ENCODE data around the gene KRT80.
"Not testable (repeated sequence)": the region's sequence is repeated elsewhere in the genome, so short reads cannot be mapped to it uniquely, and the experiment has no call there.

The KRT80 gene

DNA sequence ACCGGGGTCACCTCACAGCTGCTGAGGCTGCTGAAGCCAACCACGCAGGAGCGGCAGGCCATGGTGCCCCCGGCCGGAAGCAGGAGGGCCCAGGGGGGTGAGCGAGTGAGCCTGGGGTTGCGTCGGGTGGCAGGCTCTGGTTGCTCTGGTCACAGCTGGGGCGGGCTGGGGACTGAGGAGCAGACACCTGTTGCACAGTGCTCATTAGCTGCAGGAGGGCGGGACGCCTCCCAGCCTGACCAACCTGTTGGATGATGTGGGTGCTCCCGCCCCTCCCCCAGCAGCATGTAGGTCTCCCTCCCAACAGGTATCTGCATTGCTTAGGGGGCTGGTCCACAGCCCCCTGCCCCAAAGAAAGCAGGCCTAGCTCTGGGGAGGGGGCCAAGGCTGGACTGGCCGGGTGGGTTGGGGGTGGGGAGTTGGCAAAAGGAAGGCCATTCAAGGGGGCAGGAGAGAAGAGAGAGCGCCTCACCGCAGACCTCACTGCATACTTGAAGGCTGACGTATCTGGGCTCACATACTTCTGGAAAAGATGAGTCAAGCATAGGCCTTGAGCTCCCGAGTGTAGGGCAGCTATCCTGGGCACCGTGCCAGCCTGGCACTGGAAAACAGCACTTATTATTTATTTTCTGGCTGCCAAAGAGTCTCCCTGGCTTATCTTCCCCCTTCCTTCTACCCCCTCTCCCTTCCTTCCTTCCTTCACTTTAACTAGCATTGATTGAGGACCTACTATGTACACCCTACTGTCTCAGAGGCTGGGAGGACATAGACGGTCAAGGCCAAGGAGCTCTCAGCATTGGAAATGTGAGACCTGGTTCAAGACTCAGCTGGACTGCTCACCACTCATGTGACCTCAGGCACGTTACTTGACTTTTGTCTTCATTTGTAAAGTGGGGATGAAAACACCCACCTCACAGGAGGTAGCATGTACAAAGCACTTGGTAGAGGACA, at the start of gene KRT80:
TSS of gene KRT80 (minus strand) at position 174 of the 951 bp plus-strand sequence. CDS start at position 62, 112 bp downstream.
- Histone ChIP-seq H3K4me1 (ENCODE audit: insufficient read depth, low read length) (peaks cover 25% of the 10 kb centered on the region), H3K36me3 (ENCODE audit: insufficient read depth, low read length) (no peaks in the 10 kb centered on the region), H3K9me3 (ENCODE audit: control insufficient read depth, insufficient read depth, low read length) (no peaks in the 10 kb centered on the region), H3K9ac (ENCODE audit: low read depth, low read length) (no peak within 1 kb of the TSS)

DNA sequence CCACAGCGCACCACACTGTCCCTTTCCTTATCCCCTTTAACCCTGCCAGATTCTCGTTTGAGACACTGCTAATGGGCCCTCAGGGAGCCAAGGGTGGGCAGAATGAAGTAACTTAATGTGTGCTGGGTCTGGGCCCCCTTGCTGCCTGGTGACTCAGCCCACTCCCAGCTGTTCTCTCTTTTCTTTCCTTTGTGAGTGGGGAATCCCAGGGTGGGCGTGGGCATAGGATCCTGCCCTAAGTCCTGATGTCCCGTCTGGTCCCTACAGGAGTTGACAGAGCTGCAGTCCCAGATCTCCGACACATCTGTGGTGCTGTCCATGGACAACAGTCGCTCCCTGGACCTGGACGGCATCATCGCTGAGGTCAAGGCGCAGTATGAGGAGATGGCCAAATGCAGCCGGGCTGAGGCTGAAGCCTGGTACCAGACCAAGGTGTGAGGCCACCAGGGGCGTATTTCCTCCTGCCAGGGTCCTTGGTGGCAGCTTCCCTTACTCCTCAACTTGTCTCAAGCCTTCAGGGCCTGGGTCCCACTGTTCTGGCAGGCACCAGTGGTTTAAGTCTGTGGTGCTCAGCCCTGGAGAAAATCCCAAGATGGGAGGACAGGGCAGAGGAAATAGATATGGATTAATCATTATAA, 49.5 kb upstream of the KRT80 start:
- no peak overlapping the region for H3K9ac ChIP-seq (ENCODE audit: low read depth, low read length)
- H3K36me3 ChIP-seq (ENCODE audit: insufficient read depth, low read length): no peaks in the 10 kb centered on the region
- H3K4me1 ChIP-seq (ENCODE audit: insufficient read depth, low read length): peaks cover 26% of the 10 kb centered on the region; the same call in 1 of the 2 replicates

DNA sequence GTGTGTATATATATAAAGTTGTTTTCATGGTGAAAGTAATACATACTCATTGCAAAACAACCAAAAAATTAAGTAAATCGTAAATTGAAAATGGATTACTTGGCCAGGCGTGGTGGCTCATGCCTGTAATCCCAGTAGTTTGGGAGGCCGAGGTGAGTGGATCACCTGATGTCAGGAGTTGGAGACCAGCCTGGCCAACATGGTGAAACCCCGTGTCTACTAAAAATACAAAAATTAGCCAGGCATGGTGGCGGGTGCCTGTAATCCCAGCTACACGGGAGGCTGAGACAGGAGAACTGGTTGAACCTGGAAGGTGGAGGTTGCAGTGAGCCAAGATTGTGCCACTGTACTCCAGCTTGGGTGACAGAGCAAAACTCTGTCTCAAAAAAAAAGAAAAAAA, 48.4 kb upstream of the KRT80 start:
- H3K9me3 ChIP-seq (ENCODE audit: control insufficient read depth, insufficient read depth, low read length); H3K36me3 ChIP-seq (ENCODE audit: insufficient read depth, low read length); H3K9ac ChIP-seq (ENCODE audit: low read depth, low read length): not testable (repeated sequence)
- peaks cover 20% of the 10 kb centered on the region; the same call in 1 of the 2 replicates for H3K4me1 ChIP-seq (ENCODE audit: insufficient read depth, low read length)

More for the DNA sequence above, 49.5 kb upstream of the KRT80 start:
- no peaks in the 10 kb centered on the region for H3K9me3 ChIP-seq (ENCODE audit: control insufficient read depth, insufficient read depth, low read length)

DNA sequence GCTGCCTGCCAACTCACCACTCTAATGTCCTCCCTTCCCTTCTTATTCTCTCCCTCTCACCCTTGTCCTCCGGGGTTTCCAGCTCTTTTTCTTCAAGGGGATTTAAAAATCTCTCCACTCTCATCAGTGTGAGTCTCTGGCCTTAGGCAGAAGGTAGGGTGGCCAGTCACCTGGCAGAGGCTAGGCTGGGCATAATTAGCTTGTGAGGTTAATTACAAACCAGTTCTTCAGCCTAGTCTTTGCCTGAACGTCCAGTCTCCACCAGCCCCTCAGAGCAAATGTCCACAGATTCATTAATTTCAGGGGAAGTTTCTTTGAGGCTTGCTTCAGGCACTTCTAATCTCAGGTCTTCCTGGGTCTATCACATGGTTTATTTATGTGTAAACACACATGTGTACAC, 48.0 kb upstream of the KRT80 start:
- Histone ChIP-seq H3K9ac (ENCODE audit: low read depth, low read length) (no peak overlapping the region), H3K36me3 (ENCODE audit: insufficient read depth, low read length) (no peaks in the 10 kb centered on the region), H3K9me3 (ENCODE audit: control insufficient read depth, insufficient read depth, low read length) (no peaks in the 10 kb centered on the region), H3K4me1 (ENCODE audit: insufficient read depth, low read length) (peaks cover 20% of the 10 kb centered on the region; the same call in 1 of the 2 replicates)

DNA sequence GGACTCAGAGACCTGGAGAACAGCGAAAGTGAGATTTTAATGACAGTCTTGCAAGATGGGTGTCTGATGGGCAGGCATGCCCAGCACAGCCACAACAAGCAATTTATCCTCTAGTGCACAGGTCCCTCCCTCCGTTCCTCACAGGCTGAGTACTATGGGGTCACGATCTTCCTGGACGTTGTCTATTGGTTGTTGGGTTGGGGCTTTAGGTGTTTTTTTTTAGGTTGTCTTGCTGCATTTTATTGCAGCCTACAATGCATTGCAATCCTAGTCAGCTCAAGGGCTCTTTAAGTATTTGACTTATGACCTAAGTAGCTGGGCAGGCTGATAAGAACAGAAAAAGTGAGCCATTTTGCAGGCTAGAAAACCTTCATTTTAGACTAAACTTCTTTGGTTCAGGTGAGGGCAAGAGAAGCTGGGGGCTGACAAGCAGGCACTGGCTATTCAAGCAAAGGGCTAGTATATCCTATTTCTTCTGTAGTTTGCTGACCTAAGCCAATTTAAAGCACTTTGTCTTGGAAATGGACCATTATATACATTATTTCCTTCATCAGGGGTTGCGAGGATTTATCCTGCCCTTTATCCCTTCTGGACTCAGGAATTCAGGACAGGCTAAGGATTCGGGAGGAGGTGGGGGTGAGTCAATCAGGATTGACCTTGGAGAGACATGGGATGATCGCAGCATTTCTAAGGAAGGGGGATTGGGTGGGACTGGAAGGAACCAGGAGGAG, 47.3 kb upstream of the KRT80 start:
- Histone ChIP-seq H3K4me1 (ENCODE audit: insufficient read depth, low read length) (peaks cover 14% of the 10 kb centered on the region; the same call in 1 of the 2 replicates), H3K36me3 (ENCODE audit: insufficient read depth, low read length) (no peaks in the 10 kb centered on the region), H3K9ac (ENCODE audit: low read depth, low read length) (no peak overlapping the region), H3K9me3 (ENCODE audit: control insufficient read depth, insufficient read depth, low read length) (no peaks in the 10 kb centered on the region)

DNA sequence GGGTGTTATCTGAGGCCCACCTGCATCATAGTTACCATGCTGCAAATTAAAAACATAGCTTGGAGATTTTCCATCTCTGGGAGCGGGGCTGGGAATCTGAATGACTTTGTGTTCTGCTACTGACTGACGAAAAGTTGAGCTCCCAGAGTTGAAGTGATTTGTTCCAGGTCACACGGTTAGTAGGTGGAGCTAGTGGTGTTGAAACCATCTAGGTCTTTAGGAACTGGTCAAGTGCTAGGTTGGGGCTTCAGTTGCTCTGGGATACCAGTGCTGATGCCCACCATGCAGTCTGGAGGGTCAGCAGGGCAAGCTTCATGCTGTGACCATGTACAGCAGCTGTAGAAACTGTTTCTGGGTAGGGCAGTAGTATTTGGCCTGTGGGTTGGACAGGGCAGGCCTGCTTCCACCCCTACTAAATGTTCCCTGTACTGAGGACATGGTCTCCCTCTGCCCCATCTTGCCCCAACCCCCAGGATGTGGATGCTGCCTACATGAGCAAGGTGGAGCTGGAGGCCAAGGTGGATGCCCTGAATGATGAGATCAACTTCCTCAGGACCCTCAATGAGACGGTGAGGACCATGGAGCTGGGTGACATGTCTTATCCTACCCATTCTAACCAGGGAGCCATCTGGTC, 46.5 kb upstream of the KRT80 start:
- Histone ChIP-seq H3K4me1 (ENCODE audit: insufficient read depth, low read length) (peaks cover 9% of the 10 kb centered on the region; the same call in 1 of the 2 replicates), H3K36me3 (ENCODE audit: insufficient read depth, low read length) (no peaks in the 10 kb centered on the region), H3K9ac (ENCODE audit: low read depth, low read length) (no peak overlapping the region), H3K9me3 (ENCODE audit: control insufficient read depth, insufficient read depth, low read length) (no peaks in the 10 kb centered on the region)

DNA sequence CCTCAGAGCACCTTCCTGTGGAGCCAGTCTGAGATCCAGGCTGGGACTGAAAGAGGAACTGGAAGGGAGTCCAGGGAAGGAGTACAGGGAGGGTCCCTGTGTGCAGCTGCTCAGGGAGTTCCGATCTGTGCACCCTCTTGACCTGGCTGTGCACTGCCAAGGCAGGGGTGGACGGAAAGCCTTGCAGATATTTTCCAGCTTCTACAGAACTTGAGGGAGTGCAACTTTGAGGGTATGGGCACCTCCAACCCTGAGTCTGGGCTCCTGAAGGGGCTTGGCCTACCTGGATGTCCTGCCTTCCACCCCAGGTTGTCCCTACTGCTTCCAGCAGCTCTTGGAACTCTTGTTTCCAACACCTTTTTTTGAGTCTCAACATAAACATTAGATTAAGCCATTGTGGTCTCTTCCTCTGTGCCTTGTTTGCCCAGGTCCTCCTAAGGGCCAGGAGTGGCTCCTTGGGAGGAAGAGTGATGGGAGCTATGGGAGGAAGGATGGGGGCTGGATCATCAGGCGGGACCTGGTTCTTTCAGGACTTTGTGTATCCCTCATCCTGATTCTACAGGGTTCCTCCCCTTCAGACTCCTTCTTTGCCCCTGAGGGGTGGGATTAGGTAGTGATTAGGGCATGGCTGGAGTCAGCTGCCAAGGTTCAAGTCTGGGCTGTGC, 44.7 kb upstream of the KRT80 start:
- peaks cover 18% of the 10 kb centered on the region; the same call in 1 of the 2 replicates for H3K4me1 ChIP-seq (ENCODE audit: insufficient read depth, low read length)
- no peaks in the 10 kb centered on the region for H3K9me3 ChIP-seq (ENCODE audit: control insufficient read depth, insufficient read depth, low read length)
- H3K36me3 ChIP-seq (ENCODE audit: insufficient read depth, low read length): no peaks in the 10 kb centered on the region
- no peak overlapping the region for H3K9ac ChIP-seq (ENCODE audit: low read depth, low read length)

DNA sequence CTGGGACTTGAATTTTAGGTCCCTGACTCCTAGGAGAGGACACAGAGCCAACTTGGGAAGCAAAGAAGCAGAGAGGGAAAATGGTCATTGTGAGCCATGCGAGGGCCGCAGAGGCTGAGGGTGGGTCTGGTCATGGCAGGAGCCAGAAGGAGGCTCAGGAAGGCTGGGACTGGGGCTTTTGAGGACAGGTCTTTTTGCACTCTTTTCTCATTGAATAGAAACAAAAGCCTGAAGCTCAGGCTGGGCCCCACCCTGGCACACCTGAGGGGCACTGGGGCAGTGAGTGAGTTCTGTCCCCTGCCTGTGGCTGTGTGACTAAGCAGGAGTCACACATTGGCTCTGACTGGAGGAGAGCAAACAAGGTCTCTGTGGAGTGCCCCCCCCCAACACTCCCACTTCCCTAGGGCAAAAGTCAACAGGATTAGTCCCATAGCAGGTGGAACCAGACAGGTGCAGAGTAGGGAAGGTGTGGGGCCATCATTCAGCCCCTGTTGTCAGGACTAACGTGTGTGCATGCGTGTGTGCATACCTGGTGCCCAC, 44.1 kb upstream of the KRT80 start:
- H3K36me3 ChIP-seq (ENCODE audit: insufficient read depth, low read length): no peaks in the 10 kb centered on the region
- H3K4me1 ChIP-seq (ENCODE audit: insufficient read depth, low read length): peaks cover 20% of the 10 kb centered on the region
- H3K9ac ChIP-seq (ENCODE audit: low read depth, low read length): no peak overlapping the region
- no peaks in the 10 kb centered on the region for H3K9me3 ChIP-seq (ENCODE audit: control insufficient read depth, insufficient read depth, low read length)

DNA sequence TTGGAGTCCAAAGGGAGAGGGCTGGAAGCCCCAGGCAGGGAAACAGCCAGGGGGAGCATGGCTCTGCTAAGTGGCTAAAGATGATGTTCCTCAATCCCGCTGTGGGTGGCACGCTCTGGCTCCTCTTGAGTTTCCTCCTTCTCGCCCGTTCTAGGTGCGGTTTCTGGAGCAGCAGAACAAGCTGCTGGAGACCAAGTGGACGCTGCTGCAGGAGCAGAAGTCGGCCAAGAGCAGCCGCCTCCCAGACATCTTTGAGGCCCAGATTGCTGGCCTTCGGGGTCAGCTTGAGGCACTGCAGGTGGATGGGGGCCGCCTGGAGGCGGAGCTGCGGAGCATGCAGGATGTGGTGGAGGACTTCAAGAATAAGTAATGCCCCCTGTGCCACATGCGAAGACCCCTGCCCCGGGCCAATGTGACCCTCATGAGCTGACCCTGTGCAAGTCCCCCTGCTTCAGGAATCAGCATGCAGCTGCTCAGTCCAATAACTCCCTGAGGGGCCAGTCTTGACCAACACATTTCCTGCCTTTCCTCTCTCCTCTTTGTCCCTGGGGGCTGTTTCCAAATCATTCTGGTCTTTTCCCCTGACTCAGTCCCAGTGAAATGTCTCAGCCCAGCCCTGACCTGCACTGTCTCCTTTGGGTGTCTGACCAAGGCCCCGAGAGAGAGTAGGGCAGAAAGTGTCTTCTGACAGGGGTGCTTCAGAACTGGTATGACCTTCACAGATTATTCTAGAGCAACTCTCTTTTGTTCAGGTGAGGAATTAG, 43.4 kb upstream of the KRT80 start:
- Histone ChIP-seq H3K9ac (ENCODE audit: low read depth, low read length) (no peak overlapping the region), H3K9me3 (ENCODE audit: control insufficient read depth, insufficient read depth, low read length) (no peaks in the 10 kb centered on the region), H3K4me1 (ENCODE audit: insufficient read depth, low read length) (peaks cover 25% of the 10 kb centered on the region), H3K36me3 (ENCODE audit: insufficient read depth, low read length) (no peaks in the 10 kb centered on the region)

DNA sequence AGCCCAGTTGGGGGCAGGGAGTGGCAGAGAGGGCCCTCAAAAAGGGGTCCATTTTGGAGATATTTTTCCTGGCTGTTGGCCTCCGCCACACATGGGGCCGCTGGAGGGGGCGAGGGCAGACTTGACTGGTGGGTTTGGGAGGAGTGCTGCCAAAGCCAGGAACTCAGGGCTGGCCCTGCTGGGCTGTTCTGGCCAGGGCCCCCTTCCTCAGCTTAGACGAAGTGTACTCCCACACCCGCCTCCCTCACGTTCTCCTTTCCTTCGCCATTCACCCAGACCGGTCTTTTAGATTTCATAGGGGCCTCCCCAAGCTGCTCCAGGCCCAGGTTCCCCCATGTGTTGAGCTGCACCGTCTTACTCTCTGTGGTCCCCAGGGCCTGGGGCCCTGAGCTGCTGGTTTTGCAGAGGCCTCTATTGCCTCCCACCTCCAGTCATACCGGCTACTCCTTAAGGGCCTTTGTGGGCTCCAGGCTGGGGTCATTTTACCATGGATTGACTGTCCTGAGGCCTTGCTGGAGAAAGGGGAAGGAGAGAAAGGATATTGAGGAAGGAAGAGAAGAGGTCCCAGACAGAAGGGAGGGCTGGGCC, 42.5 kb upstream of the KRT80 start:
- Histone ChIP-seq H3K9me3 (ENCODE audit: control insufficient read depth, insufficient read depth, low read length) (no peaks in the 10 kb centered on the region), H3K36me3 (ENCODE audit: insufficient read depth, low read length) (no peaks in the 10 kb centered on the region), H3K4me1 (ENCODE audit: insufficient read depth, low read length) (peaks cover 25% of the 10 kb centered on the region), H3K9ac (ENCODE audit: low read depth, low read length) (no peak overlapping the region)

DNA sequence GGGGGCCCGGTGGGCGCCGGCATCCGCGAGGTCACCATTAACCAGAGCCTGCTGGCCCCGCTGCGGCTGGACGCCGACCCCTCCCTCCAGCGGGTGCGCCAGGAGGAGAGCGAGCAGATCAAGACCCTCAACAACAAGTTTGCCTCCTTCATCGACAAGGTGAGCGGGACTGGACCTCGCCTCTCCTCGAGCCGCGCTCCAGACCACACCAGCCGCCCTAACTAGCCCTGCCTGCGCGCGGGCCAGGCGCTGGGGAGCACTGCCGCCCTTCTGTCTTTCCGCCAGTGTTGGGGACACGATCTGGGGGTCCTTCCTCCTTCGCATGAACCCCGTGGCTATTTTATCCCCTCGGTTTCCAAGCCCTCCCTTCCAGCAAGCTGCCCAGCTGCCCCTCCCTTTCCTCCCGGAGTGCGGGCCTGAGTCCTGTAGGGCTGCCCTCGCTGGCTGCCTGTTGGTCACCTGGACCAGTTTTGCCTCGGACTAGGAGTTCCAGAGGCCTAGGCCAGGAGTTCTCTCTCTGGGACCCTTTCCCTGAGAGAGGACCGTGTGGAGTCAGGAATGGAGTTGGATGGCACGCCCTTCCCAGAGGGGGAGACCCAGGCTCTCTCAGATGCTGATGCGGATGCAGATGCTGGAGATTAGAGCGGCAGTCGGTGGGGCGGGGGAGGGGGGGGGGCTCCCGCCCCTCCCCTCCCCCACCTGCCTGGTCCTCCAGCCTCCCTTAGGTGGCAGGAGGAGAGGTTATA, 41.8 kb upstream of the KRT80 start:
- peaks cover 25% of the 10 kb centered on the region for H3K4me1 ChIP-seq (ENCODE audit: insufficient read depth, low read length)
- no peaks in the 10 kb centered on the region for H3K9me3 ChIP-seq (ENCODE audit: control insufficient read depth, insufficient read depth, low read length)
- no peaks in the 10 kb centered on the region for H3K36me3 ChIP-seq (ENCODE audit: insufficient read depth, low read length)
- H3K9ac ChIP-seq (ENCODE audit: low read depth, low read length): peak overlapping the region; percentile 39; the same call in 1 of the 2 replicates

Measured in ES-I3 (cell line).